ENCODE data around the gene SLC34A1. TPM values are rescaled to one million over a fixed set of nuclear protein-coding genes. Genes with fewer than 3 reads are reported as not detected.

The SLC34A1 gene
- total and polyA plus RNA-seq, 8 donors = 0.10 TPM; not detected in 7

DNA sequence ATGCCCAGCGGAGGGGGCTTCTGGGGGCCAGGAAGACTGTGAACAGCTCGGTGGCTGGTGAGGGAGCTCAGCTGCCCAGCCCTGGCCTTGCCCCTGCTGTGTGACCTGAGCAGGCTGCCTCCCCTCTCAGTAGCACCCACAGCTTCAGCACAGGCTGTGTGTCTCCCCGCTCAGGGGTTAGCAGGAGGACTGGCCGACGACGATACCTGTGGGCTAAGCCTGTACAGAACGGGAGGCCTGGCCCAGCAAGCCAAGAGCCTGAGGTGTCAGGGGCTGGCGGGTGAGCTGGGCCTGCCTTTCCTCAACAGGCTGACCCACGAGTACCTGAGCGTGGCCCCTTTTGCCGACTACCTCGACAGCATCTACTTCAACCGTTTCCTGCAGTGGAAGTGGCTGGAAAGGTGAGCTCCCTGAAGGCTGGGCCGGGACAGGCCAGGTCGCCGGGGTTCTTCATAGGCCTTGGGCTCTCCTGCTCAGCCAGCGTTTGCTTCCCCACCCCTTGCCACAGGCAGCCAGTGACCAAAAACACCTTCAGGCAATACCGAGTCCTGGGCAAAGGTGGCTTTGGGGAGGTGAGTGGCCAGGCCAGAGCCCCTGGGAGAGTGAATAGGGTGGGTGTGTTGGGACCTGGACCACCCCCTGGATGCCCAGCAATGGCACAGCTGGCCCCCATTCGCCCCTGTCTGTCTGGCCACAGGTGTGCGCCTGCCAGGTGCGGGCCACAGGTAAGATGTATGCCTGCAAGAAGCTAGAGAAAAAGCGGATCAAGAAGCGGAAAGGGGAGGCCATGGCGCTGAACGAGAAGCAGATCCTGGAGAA is 48.8 kb downstream of the SLC34A1 start:
- peaks cover 57 to 83% (median 79%) of the 10 kb centered on the region in 4 donors for H3K36me3 ChIP-seq
- DNase-seq = no peak
- TF ChIP-seq POLR2A (IDR thresholded peaks at IDR 0.05) (no peak), EP300 (IDR thresholded peaks at IDR 0.05) (no peak), POLR2AphosphoS5 (IDR thresholded peaks at IDR 0.05) (no peak)
- TF ChIP-seq, protein P1, sequence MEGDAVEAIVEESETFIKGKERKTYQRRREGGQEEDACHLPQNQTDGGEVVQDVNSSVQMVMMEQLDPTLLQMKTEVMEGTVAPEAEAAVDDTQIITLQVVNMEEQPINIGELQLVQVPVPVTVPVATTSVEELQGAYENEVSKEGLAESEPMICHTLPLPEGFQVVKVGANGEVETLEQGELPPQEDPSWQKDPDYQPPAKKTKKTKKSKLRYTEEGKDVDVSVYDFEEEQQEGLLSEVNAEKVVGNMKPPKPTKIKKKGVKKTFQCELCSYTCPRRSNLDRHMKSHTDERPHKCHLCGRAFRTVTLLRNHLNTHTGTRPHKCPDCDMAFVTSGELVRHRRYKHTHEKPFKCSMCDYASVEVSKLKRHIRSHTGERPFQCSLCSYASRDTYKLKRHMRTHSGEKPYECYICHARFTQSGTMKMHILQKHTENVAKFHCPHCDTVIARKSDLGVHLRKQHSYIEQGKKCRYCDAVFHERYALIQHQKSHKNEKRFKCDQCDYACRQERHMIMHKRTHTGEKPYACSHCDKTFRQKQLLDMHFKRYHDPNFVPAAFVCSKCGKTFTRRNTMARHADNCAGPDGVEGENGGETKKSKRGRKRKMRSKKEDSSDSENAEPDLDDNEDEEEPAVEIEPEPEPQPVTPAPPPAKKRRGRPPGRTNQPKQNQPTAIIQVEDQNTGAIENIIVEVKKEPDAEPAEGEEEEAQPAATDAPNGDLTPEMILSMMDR (IDR thresholded peaks at IDR 0.05) = no peak
- WGBS, 5 donors = 91 to 96% (median 94%) methylated on average over 13 to 25 of the region's 25 CpGs
- no peaks in the 10 kb centered on the region for H3K9me3 ChIP-seq
- intact Hi-C loops (cut with DNase I; ENCODE audit: low total_unique reads) = no loop called here
- no peaks in the 10 kb centered on the region for H3K27me3 ChIP-seq
- H3K4me1 ChIP-seq = peaks cover 8 to 58% (median 42%) of the 10 kb centered on the region in 4 donors
- H3K4me3 ChIP-seq = no peak overlapping the region
- peak overlapping the region in 2 of 5 donors; percentile 94 to 98 for H3K27ac ChIP-seq

- no peak for DNase-seq
Measured at GRCh38 chr5:177433658-177434217, 49.5 kb downstream of the SLC34A1 start.

GRCh38 chr5:177434437-177434836 is 50.2 kb downstream of the SLC34A1 start:
- 89 to 93% (median 92%) methylated on average over 5 to 8 of the region's 8 CpGs for WGBS, 5 donors
- intact Hi-C loops (cut with DNase I; ENCODE audit: low total_unique reads) = no loop called here
- no peak overlapping the region for H3K27ac ChIP-seq
- H3K4me3 ChIP-seq = no peak overlapping the region
- H3K27me3 ChIP-seq = no peaks in the 10 kb centered on the region
- peaks cover 57 to 97% (median 93%) of the 10 kb centered on the region in 4 donors for H3K36me3 ChIP-seq
- TF ChIP-seq, protein P1 (IDR thresholded peaks at IDR 0.05) = no peak
- TF ChIP-seq POLR2AphosphoS5 (IDR thresholded peaks at IDR 0.05) (no peak), EP300 (IDR thresholded peaks at IDR 0.05) (no peak), POLR2A (IDR thresholded peaks at IDR 0.05) (no peak)
- no peaks in the 10 kb centered on the region for H3K9me3 ChIP-seq
- no peak for DNase-seq
- H3K4me1 ChIP-seq = peaks cover 0 to 44% (median 29%) of the 10 kb centered on the region in 4 donors

More at GRCh38 chr5:177433658-177434217, 49.5 kb downstream of the SLC34A1 start:
- peaks cover under 1 to 51% (median 36%) of the 10 kb centered on the region in 4 donors for H3K4me1 ChIP-seq
- no peak overlapping the region for H3K27ac ChIP-seq
- no peaks in the 10 kb centered on the region for H3K9me3 ChIP-seq
- WGBS, 5 donors = 91 to 96% (median 93%) methylated on average over 15 to 29 of the region's 29 CpGs
- intact Hi-C loops (cut with DNase I; ENCODE audit: low total_unique reads) = no loop called here
- no peak overlapping the region for H3K4me3 ChIP-seq
- TF ChIP-seq POLR2AphosphoS5 (IDR thresholded peaks at IDR 0.05) = no peak
- TF ChIP-seq POLR2A (IDR thresholded peaks at IDR 0.05) = no peak
- TF ChIP-seq, protein P1 (IDR thresholded peaks at IDR 0.05) = no peak
- TF ChIP-seq EP300 (IDR thresholded peaks at IDR 0.05) = no peak
- no peaks in the 10 kb centered on the region for H3K27me3 ChIP-seq
- peaks cover 57 to 90% (median 86%) of the 10 kb centered on the region in 4 donors for H3K36me3 ChIP-seq

GRCh38 chr5:177434942-177435738 is 50.9 kb downstream of the SLC34A1 start:
- Histone ChIP-seq H3K4me1 (peaks cover 0 to 37% (median 24%) of the 10 kb centered on the region in 4 donors), H3K27me3 (no peaks in the 10 kb centered on the region), H3K27ac (no peak overlapping the region), H3K36me3 (peaks cover 57 to 100% (median 98%) of the 10 kb centered on the region in 4 donors), H3K9me3 (no peaks in the 10 kb centered on the region), H3K4me3 (no peak overlapping the region)
- TF ChIP-seq, protein P1 (IDR thresholded peaks at IDR 0.05) = no peak
- TF ChIP-seq POLR2A (IDR thresholded peaks at IDR 0.05) = no peak
- intact Hi-C loops (cut with DNase I; ENCODE audit: low total_unique reads) = no loop called here
- 90 to 95% (median 91%) methylated on average over 18 to 20 of the region's 20 CpGs for WGBS, 5 donors
- DNase-seq = no peak

Data from stomach (tissue), 9 donors.